ENCODE data around the gene ADAT3. TPM values are rescaled to one million over a fixed set of nuclear protein-coding genes. Genes with fewer than 3 reads are reported as not detected.

Gene ADAT3
- total and polyA plus RNA-seq, 4 donors = 1.3 to 3.3 (median 2.1) TPM

- WGBS = 90% methylated on average over 32 of the region's 32 CpGs
- no peak for DNase-seq (ENCODE audit: low spot score)
- H3K4me1 ChIP-seq (ENCODE audit: control insufficient read depth in 4 of 4, insufficient read depth in 4 of 4, low read length in 3 of 4) = no peaks in the 10 kb centered on the region
- no peak overlapping the region for H3K4me3 ChIP-seq (ENCODE audit: low read depth in 1 of 3, low read length in 3 of 3)
- H3K27ac ChIP-seq (ENCODE audit: low read depth in 1 of 2, low read length in 2 of 2) = no peak overlapping the region
- H3K9ac ChIP-seq (ENCODE audit: low read depth in 1 of 2, low read length in 2 of 2) = no peak overlapping the region
- no peaks in the 10 kb centered on the region for H3K9me3 ChIP-seq (ENCODE audit: control insufficient read depth in 4 of 4, low read length in 3 of 4)
- H3K27me3 ChIP-seq (ENCODE audit: control insufficient read depth in 4 of 4, insufficient read depth in 4 of 4, low read length in 3 of 4) = no peaks in the 10 kb centered on the region
- no peak for TF ChIP-seq MAX (IDR thresholded peaks at IDR 0.05)
- no peak for TF ChIP-seq YY1 (IDR thresholded peaks at IDR 0.05)
- TF ChIP-seq JUND (IDR thresholded peaks at IDR 0.05) = no peak
- no peak for TF ChIP-seq EGR1 (IDR thresholded peaks at IDR 0.05; ENCODE audit: low read depth in 2 of 2)
- peaks cover 0 to 10% (median 2%) of the 10 kb centered on the region in 4 donors for H3K36me3 ChIP-seq (ENCODE audit: control insufficient read depth in 4 of 4, insufficient read depth in 3 of 4, low read depth in 1 of 4, low read length in 3 of 4)
Observed at GRCh38 chr19:1953441-1954094, 48.4 kb downstream of the ADAT3 start.

DNA sequence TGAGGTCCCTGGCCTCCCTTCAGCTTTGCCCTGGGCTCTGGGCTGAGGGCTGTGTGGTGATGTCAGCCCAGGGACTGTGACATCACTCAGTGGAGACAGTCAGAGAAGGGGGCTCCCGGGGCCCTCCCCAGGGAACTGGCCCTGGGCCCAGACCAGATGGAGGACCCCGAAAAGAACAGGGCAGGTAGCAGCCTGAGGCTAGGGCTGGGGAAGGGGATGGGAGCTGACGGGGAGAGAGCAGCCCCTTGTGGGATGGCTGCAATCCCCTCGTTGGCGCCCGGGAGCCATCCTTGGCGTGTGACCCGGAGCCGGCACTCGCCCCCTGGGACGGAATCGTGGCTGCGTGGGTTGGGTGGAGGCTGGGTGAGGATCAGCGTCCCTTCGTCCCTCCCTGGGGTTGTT is 49.3 kb downstream of the ADAT3 start:
- Histone ChIP-seq H3K4me1 (ENCODE audit: control insufficient read depth in 4 of 4, insufficient read depth in 4 of 4, low read length in 3 of 4) (no peaks in the 10 kb centered on the region), H3K27ac (ENCODE audit: low read depth in 1 of 2, low read length in 2 of 2) (no peak overlapping the region), H3K27me3 (ENCODE audit: control insufficient read depth in 4 of 4, insufficient read depth in 4 of 4, low read length in 3 of 4) (no peaks in the 10 kb centered on the region), H3K4me3 (ENCODE audit: low read depth in 1 of 3, low read length in 3 of 3) (no peak overlapping the region), H3K36me3 (ENCODE audit: control insufficient read depth in 4 of 4, insufficient read depth in 3 of 4, low read depth in 1 of 4, low read length in 3 of 4) (peaks cover 0 to 10% (median 2%) of the 10 kb centered on the region in 4 donors), H3K9me3 (ENCODE audit: control insufficient read depth in 4 of 4, low read length in 3 of 4) (no peaks in the 10 kb centered on the region), H3K9ac (ENCODE audit: low read depth in 1 of 2, low read length in 2 of 2) (no peak overlapping the region)
- WGBS = 96% methylated on average over 15 of the region's 15 CpGs
- TF ChIP-seq ZBTB33 (IDR thresholded peaks at IDR 0.05) = no peak
- TF ChIP-seq FOXA2 (IDR thresholded peaks at IDR 0.05) = no peak
- no peak for DNase-seq (ENCODE audit: low spot score)

- Histone ChIP-seq H3K27me3 (ENCODE audit: control insufficient read depth in 4 of 4, insufficient read depth in 4 of 4, low read length in 3 of 4) (no peaks in the 10 kb centered on the region), H3K4me3 (ENCODE audit: low read depth in 1 of 3, low read length in 3 of 3) (no peak overlapping the region), H3K9ac (ENCODE audit: low read depth in 1 of 2, low read length in 2 of 2) (no peak overlapping the region), H3K27ac (ENCODE audit: low read depth in 1 of 2, low read length in 2 of 2) (no peak overlapping the region), H3K4me1 (ENCODE audit: control insufficient read depth in 4 of 4, insufficient read depth in 4 of 4, low read length in 3 of 4) (peaks cover 0 to 2% (median 0%) of the 10 kb centered on the region in 4 donors), H3K9me3 (ENCODE audit: control insufficient read depth in 4 of 4, low read length in 3 of 4) (no peaks in the 10 kb centered on the region), H3K36me3 (ENCODE audit: control insufficient read depth in 4 of 4, insufficient read depth in 3 of 4, low read depth in 1 of 4, low read length in 3 of 4) (peaks cover 0 to 10% (median 2%) of the 10 kb centered on the region in 4 donors)
- WGBS = 85% methylated on average over 51 of the region's 51 CpGs
- no peak for DNase-seq (ENCODE audit: low spot score)
- no peak for TF ChIP-seq ZBTB33 (IDR thresholded peaks at IDR 0.05)
- TF ChIP-seq EGR1 (IDR thresholded peaks at IDR 0.05; ENCODE audit: low read depth in 2 of 2) = no peak
- TF ChIP-seq, protein P1, sequence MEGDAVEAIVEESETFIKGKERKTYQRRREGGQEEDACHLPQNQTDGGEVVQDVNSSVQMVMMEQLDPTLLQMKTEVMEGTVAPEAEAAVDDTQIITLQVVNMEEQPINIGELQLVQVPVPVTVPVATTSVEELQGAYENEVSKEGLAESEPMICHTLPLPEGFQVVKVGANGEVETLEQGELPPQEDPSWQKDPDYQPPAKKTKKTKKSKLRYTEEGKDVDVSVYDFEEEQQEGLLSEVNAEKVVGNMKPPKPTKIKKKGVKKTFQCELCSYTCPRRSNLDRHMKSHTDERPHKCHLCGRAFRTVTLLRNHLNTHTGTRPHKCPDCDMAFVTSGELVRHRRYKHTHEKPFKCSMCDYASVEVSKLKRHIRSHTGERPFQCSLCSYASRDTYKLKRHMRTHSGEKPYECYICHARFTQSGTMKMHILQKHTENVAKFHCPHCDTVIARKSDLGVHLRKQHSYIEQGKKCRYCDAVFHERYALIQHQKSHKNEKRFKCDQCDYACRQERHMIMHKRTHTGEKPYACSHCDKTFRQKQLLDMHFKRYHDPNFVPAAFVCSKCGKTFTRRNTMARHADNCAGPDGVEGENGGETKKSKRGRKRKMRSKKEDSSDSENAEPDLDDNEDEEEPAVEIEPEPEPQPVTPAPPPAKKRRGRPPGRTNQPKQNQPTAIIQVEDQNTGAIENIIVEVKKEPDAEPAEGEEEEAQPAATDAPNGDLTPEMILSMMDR (IDR thresholded peaks at IDR 0.05; ENCODE audit: low read depth, low read length, missing input control) = no peak
- TF ChIP-seq FOXA2 (IDR thresholded peaks at IDR 0.05) = no peak
- TF ChIP-seq REST (IDR thresholded peaks at IDR 0.05) = no peak
- no peak for TF ChIP-seq GABPA (IDR thresholded peaks at IDR 0.05 in 1 of 2, conservative IDR thresholded peaks at IDR 0.05 in 1 of 2)
- no peak for TF ChIP-seq HNF4A (conservative IDR thresholded peaks at IDR 0.05)
- no peak for TF ChIP-seq YY1 (IDR thresholded peaks at IDR 0.05)
- TF ChIP-seq RXRA (IDR thresholded peaks at IDR 0.05) = no peak
- no peak for TF ChIP-seq FOXA1 (IDR thresholded peaks at IDR 0.05)
- no peak for TF ChIP-seq MAX (IDR thresholded peaks at IDR 0.05)
- TF ChIP-seq TAF1 (conservative IDR thresholded peaks at IDR 0.05) = no peak
- no peak for TF ChIP-seq RAD21 (IDR thresholded peaks at IDR 0.05)
- no peak for TF ChIP-seq JUND (IDR thresholded peaks at IDR 0.05)
Observed at GRCh38 chr19:1955171-1956121, 50.2 kb downstream of the ADAT3 start.
